HG02763 (cell line): ENCODE results near the gene TMPRSS11A.

ENCODE experiments used
- ATAC-seq: cut with Tn5 transposase; IDR thresholded peaks from one replicate; pipeline ENCODE4 v1.9.1; 2021; ENCODE audit warnings: mild to moderate bottlenecking, moderate library complexity; ENCODE audit not compliant: unreplicated experiment

The TMPRSS11A gene

GRCh38 chr4:67963356-67963755, at the start of gene TMPRSS11A:
Gene TMPRSS11A (minus strand): TSS chr4:67963493. CDS start chr4:67963393, 100 bp downstream.
- no peak for ATAC-seq

GRCh38 chr4:68011684-68012083, 48.4 kb upstream of the TMPRSS11A start:
- ATAC-seq, result no peak

- ATAC-seq, result no peak
These were observed 39.6 kb upstream of the TMPRSS11A start for GRCh38 chr4:68002906-68003305.

GRCh38 chr4:67996127-67996526, 32.8 kb upstream of the TMPRSS11A start:
- no peak for ATAC-seq

GRCh38 chr4:67988991-67989390, 25.7 kb upstream of the TMPRSS11A start:
- no peak for ATAC-seq

GRCh38 chr4:67983333-67983732, 20.0 kb upstream of the TMPRSS11A start:
- ATAC-seq, result no peak

- ATAC-seq, result no peak
These were observed 17.2 kb upstream of the TMPRSS11A start for GRCh38 chr4:67980512-67980911.

- ATAC-seq, result no peak
These were observed 10.3 kb upstream of the TMPRSS11A start for GRCh38 chr4:67973608-67974007.

- no peak for ATAC-seq
These were observed 8.4 kb downstream of the TMPRSS11A start for GRCh38 chr4:67954890-67955289.

GRCh38 chr4:67941074-67941473, 22.2 kb downstream of the TMPRSS11A start:
- no peak for ATAC-seq

GRCh38 chr4:67940506-67940905, 22.8 kb downstream of the TMPRSS11A start:
- ATAC-seq, result no peak

GRCh38 chr4:67939195-67939594, 24.1 kb downstream of the TMPRSS11A start:
- no peak for ATAC-seq

GRCh38 chr4:67935888-67936287, 27.4 kb downstream of the TMPRSS11A start:
- ATAC-seq, result no peak

- ATAC-seq, result no peak
These were observed 28.7 kb downstream of the TMPRSS11A start for GRCh38 chr4:67934628-67935027.

GRCh38 chr4:67933755-67934154, 29.5 kb downstream of the TMPRSS11A start:
- ATAC-seq, result no peak

GRCh38 chr4:67933038-67933437, 30.3 kb downstream of the TMPRSS11A start:
- ATAC-seq, result no peak

GRCh38 chr4:67931256-67931655, 32.0 kb downstream of the TMPRSS11A start:
- no peak for ATAC-seq

- ATAC-seq, result no peak
These were observed 33.9 kb downstream of the TMPRSS11A start for GRCh38 chr4:67929426-67929825.

- ATAC-seq, result no peak
These were observed 34.7 kb downstream of the TMPRSS11A start for GRCh38 chr4:67928546-67928945.

GRCh38 chr4:67927251-67927650, 36.0 kb downstream of the TMPRSS11A start:
- ATAC-seq, result no peak

- ATAC-seq, result no peak
These were observed 36.8 kb downstream of the TMPRSS11A start for GRCh38 chr4:67926485-67926884.

- no peak for ATAC-seq
These were observed 40.6 kb downstream of the TMPRSS11A start for GRCh38 chr4:67922697-67923096.

GRCh38 chr4:67918428-67918827, 44.9 kb downstream of the TMPRSS11A start:
- ATAC-seq, result no peak
